NAMALWA (cell line): ENCODE results near the gene RRBP1.

Source experiments
- DNase-seq: peaks from one replicate; pipeline ENCODE4 v3.0.0-alpha.2; 2015; ENCODE audit warnings: low spot score

Gene RRBP1

GRCh38 chr20:17571153-17571527 is 110.9 kb downstream of the RRBP1 start:
- peak; percentile 72 for DNase-seq

DNA sequence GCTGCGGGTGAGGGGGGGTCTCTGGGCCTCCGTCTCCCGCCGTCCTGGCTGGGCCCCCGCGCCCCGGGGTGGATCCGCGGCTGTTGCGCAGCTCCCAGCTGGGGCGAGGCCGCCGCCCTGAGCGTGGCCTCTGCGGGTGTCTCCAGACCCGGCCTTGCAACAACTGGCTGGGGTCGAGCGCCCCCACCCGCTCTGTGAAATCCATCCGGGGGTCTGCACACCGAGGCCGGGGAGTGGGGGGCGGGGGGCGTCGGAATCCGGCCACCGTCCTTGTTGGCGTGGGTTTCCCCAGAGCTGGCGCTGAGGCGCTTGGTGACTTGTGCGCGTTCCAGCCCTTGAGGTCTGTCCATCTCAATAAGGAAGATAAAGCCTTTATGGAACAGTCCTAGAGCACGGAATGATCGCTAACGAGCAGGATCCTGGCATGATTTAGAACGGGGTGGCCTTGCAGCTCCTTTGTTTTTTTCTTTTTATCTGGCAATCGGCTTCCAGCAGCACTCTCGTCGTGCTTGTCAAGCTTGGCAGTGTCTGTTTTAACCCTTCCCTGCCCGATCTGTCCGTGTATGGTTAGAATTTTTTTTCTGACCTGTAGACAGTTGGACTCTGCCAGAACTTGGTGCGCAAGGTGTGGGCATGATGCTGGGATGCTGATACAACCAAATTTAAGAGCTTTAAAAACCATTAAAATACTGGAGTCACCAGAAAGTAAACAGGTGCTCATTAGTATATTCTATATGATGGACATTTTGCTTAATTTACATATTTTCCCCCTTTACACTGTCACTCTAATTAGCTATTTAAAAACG is 111.5 kb downstream of the RRBP1 start:
- DNase-seq = peak; percentile 63

DNA sequence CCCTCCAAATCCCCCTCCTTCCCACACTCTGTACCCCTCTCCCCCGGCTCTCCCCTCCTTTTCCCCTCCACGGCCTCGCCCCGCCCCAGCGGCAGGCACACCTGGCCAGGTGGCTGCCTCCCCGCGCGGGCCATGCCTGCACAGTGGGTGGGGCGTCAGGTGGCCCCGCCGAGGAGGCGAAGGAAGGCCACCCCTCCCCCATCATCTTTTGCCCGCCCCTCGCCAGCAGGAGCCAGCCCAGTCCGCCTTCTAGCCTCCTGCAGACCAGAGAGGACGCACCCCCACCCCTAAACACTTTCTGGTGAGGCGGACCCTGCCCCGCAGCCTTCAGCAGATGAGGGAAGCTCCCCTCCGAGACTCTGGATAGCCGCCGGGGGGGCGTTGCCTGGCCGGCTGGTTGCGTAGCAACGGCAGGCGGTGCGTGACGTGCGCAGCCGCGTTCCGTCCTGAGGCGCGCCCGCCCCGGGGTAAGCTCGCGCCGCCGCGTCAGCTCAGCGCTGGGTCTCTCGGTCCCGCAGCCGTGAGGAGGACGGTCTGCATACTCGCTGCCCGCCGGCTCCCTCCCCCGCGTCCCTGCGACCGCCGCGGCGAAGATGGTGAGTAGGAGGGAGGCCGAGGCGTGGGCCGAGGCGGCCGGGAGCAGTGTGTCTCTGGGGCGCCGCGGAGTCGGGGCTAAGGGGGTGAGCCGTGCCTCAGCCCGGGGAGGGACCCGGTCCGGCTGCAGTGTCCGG is 112.3 kb downstream of the RRBP1 start, which contains the start of gene DSTN:
DSTN (plus strand) TSS at position 460 of the 731 bp plus-strand sequence; CDS start at position 594, 134 bp downstream.
- DNase-seq = peak; percentile 92

DNA sequence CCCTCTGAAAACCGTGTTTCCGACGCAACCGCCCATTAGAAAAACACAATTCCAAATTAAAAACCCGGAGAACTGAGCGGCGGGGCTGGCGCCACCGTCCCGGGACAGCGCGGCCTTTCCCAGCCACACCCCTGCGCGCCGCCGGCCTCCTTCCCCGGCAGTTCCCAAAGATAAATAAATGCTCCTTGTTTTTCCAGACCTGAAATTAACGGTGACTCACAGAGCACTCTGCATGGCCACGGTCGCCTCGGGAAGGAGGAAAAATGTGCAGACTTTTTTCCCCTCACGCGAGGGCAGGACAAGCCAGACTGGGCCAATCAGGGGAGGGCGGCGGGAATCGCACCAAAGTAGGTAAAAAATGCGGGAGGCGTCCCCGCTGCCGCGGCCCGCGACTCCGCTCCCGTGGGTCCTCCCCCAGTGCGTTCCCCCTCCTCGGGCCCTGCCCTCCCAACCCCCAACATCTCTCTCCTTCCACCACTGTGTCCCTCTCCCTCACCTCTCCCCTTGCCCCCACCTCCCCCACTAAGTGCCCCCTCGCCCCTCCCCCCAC is 113.0 kb downstream of the RRBP1 start:
- no peak for DNase-seq

GRCh38 chr20:17568045-17568788 is 113.8 kb downstream of the RRBP1 start:
- peak; percentile 16 for DNase-seq

DNA sequence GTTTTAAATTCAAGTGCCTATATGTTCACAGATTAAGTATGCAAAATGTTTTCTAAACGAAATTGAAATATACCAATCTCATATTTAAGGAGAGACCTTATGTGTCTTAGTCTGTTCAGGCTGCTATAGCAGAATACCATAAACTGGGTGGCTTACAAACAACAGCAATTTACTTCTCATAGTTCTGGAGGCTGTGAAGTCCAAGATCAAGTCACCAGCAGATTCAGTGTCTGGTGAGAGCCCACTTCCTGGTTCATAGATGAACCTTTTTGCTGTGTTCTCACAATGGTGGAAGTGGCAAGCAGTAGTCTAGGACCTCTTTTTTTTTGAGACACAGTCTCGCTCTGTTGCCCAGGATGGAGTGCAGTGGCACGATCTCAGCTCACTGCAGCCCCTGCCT is 115.7 kb downstream of the RRBP1 start:
- DNase-seq = no peak

DNA sequence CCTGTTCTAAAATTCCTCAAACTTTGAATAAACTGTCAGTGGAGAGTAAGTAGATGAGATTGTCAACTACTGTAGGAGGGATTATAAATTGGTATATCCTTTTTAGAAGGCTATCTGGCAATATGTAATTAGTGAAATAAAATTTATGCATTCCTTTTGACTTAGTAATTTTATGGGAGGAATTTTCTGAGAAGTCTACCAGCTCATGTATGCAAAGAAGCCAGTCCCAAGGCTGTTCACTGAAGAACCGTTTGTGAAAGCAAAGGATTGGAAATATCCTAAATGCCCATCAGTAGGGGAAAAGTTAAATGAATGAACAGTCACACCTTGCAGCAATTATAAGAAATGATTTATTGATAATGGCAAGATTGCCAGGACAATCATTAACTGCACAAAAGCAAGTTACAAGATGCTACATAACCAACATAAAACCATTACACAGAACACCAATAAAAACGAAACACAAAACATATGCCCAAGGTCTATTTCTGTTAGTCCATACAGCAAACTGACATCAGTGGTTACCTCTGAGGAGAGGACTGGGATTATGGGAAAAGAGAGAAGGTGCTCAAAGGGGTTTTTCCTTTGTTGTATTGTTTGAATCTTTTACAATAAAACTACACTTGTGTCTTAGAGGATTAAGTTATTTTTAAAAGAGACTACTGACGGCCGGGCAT is 116.7 kb downstream of the RRBP1 start:
- DNase-seq = no peak
